Measurements from ENCODE around the gene TFB2M.

Gene TFB2M

GRCh38 chr1:246595146-246595545 lies 29.1 kb upstream of the TFB2M start:
- DNase-seq: no peak
- Histone ChIP-seq H3K27me3 (ENCODE audit: control insufficient read depth in 1 of 2, insufficient read depth in 1 of 2, low read length in 2 of 2) (no peaks in the 10 kb centered on the region), H2BK5ac (ENCODE audit: low read depth, low read length, poor library complexity, severe bottlenecking) (no peak overlapping the region), H3K23ac (ENCODE audit: low read length in 2 of 2) (no peak overlapping the region), H4K91ac (ENCODE audit: low read length) (no peak overlapping the region), H3K9me3 (ENCODE audit: control insufficient read depth, low read length) (no peaks in the 10 kb centered on the region), H2BK120ac (ENCODE audit: low read depth, low read length) (no peak overlapping the region), H2BK15ac (ENCODE audit: low read depth, poor library complexity, severe bottlenecking) (no peak overlapping the region), H3K4me3 (ENCODE audit: insufficient read depth in 1 of 2, low read depth in 1 of 2, low read length in 2 of 2) (no peak overlapping the region), H2AFZ (ENCODE audit: low read depth, low read length) (no peak overlapping the region), H3K27ac (ENCODE audit: low read length, poor library complexity, severe bottlenecking) (no peak overlapping the region), H3K18ac (ENCODE audit: low read depth in 1 of 2, low read length in 2 of 2) (no peak overlapping the region), H2AK5ac (ENCODE audit: low read length, severe bottlenecking) (no peak overlapping the region), H3K79me1 (replicated peaks; ENCODE audit: low read length, poor library complexity, severe bottlenecking) (peaks cover 26% of the 10 kb centered on the region), H4K8ac (ENCODE audit: low read length) (peak overlapping the region; percentile 22), H3K14ac (ENCODE audit: low read length in 2 of 2) (no peak overlapping the region), H3K4ac (ENCODE audit: low read depth in 1 of 2, low read length in 2 of 2) (no peak overlapping the region), H3K9ac (ENCODE audit: low read length) (peak overlapping the region; percentile 41), H2BK12ac (ENCODE audit: low read length in 2 of 2) (no peak overlapping the region), H3K4me1 (ENCODE audit: control insufficient read depth, insufficient read depth, low read depth, low read length) (peaks cover 2% of the 10 kb centered on the region), H3K4me2 (ENCODE audit: low read length, poor library complexity, severe bottlenecking) (no peak overlapping the region), H3K36me3 (ENCODE audit: control insufficient read depth in 1 of 2, insufficient read depth in 2 of 2, low read depth in 1 of 2, low read length in 2 of 2) (peaks cover 0 to 10% of the 10 kb centered on the region in 2 experiments)
- 98% methylated on average over 3 of the region's 3 CpGs for WGBS

- Histone ChIP-seq H3K4me3 (ENCODE audit: insufficient read depth in 1 of 2, low read depth in 1 of 2, low read length in 2 of 2) (peak overlapping the region in 1 of 2 experiments; percentile 42), H3K79me1 (replicated peaks; ENCODE audit: low read length, poor library complexity, severe bottlenecking) (peaks cover 21% of the 10 kb centered on the region), H2BK15ac (ENCODE audit: low read depth, poor library complexity, severe bottlenecking) (no peak overlapping the region), H3K27ac (ENCODE audit: low read length, poor library complexity, severe bottlenecking) (no peak overlapping the region), H4K8ac (ENCODE audit: low read length) (no peak overlapping the region), H3K18ac (ENCODE audit: low read depth in 1 of 2, low read length in 2 of 2) (no peak overlapping the region), H3K9ac (ENCODE audit: low read length) (peak overlapping the region; percentile 78), H2BK5ac (ENCODE audit: low read depth, low read length, poor library complexity, severe bottlenecking) (no peak overlapping the region), H2AK5ac (ENCODE audit: low read length, severe bottlenecking) (no peak overlapping the region), H3K4me1 (ENCODE audit: control insufficient read depth, insufficient read depth, low read depth, low read length) (peaks cover 2% of the 10 kb centered on the region), H2BK12ac (ENCODE audit: low read length in 2 of 2) (no peak overlapping the region), H3K4me2 (ENCODE audit: low read length, poor library complexity, severe bottlenecking) (no peak overlapping the region), H3K4ac (ENCODE audit: low read depth in 1 of 2, low read length in 2 of 2) (no peak overlapping the region), H2AFZ (ENCODE audit: low read depth, low read length) (no peak overlapping the region), H3K36me3 (ENCODE audit: control insufficient read depth in 1 of 2, insufficient read depth in 2 of 2, low read depth in 1 of 2, low read length in 2 of 2) (peaks cover 0 to 10% of the 10 kb centered on the region in 2 experiments), H3K23ac (ENCODE audit: low read length in 2 of 2) (no peak overlapping the region), H2BK120ac (ENCODE audit: low read depth, low read length) (no peak overlapping the region), H3K14ac (ENCODE audit: low read length in 2 of 2) (no peak overlapping the region), H3K9me3 (ENCODE audit: control insufficient read depth, low read length) (no peaks in the 10 kb centered on the region), H3K27me3 (ENCODE audit: control insufficient read depth in 1 of 2, insufficient read depth in 1 of 2, low read length in 2 of 2) (no peaks in the 10 kb centered on the region), H4K91ac (ENCODE audit: low read length) (no peak overlapping the region)
- no peak for DNase-seq
Measured at GRCh38 chr1:246592695-246593094, 26.6 kb upstream of the TFB2M start.

- no peak overlapping the region for H3K23ac ChIP-seq (ENCODE audit: low read length in 2 of 2)
Measured at GRCh38 chr1:246591958-246592357, 25.9 kb upstream of the TFB2M start.

GRCh38 chr1:246591504-246591903 lies 25.4 kb upstream of the TFB2M start:
- H3K9me3 ChIP-seq (ENCODE audit: control insufficient read depth, low read length): no peaks in the 10 kb centered on the region
- no peaks in the 10 kb centered on the region for H3K27me3 ChIP-seq (ENCODE audit: control insufficient read depth in 1 of 2, insufficient read depth in 1 of 2, low read length in 2 of 2)
- peaks cover 16% of the 10 kb centered on the region for H3K79me1 ChIP-seq (replicated peaks; ENCODE audit: low read length, poor library complexity, severe bottlenecking)
- H2BK120ac ChIP-seq (ENCODE audit: low read depth, low read length): no peak overlapping the region
- 98% methylated on average over 6 of the region's 6 CpGs for WGBS
- H3K9ac ChIP-seq (ENCODE audit: low read length): no peak overlapping the region
- no peak overlapping the region for H3K4me3 ChIP-seq (ENCODE audit: insufficient read depth in 1 of 2, low read depth in 1 of 2, low read length in 2 of 2)
- no peak overlapping the region for H2BK12ac ChIP-seq (ENCODE audit: low read length in 2 of 2)
- no peak for DNase-seq
- H3K36me3 ChIP-seq (ENCODE audit: control insufficient read depth in 1 of 2, insufficient read depth in 2 of 2, low read depth in 1 of 2, low read length in 2 of 2): peaks cover 0 to 8% of the 10 kb centered on the region in 2 experiments
- H2AK5ac ChIP-seq (ENCODE audit: low read length, severe bottlenecking): no peak overlapping the region
- no peak overlapping the region for H2BK5ac ChIP-seq (ENCODE audit: low read depth, low read length, poor library complexity, severe bottlenecking)
- no peak overlapping the region for H3K4ac ChIP-seq (ENCODE audit: low read depth in 1 of 2, low read length in 2 of 2)
- H2BK15ac ChIP-seq (ENCODE audit: low read depth, poor library complexity, severe bottlenecking): no peak overlapping the region
- no peak overlapping the region for H3K14ac ChIP-seq (ENCODE audit: low read length in 2 of 2)
- no peak overlapping the region for H3K4me2 ChIP-seq (ENCODE audit: low read length, poor library complexity, severe bottlenecking)
- no peak overlapping the region for H2AFZ ChIP-seq (ENCODE audit: low read depth, low read length)
- no peak overlapping the region for H3K23ac ChIP-seq (ENCODE audit: low read length in 2 of 2)
- H4K8ac ChIP-seq (ENCODE audit: low read length): no peak overlapping the region
- no peak overlapping the region for H3K18ac ChIP-seq (ENCODE audit: low read depth in 1 of 2, low read length in 2 of 2)
- peaks cover 2% of the 10 kb centered on the region for H3K4me1 ChIP-seq (ENCODE audit: control insufficient read depth, insufficient read depth, low read depth, low read length)
- no peak overlapping the region for H4K91ac ChIP-seq (ENCODE audit: low read length)
- H3K27ac ChIP-seq (ENCODE audit: low read length, poor library complexity, severe bottlenecking): no peak overlapping the region

More at GRCh38 chr1:246591958-246592357, 25.9 kb upstream of the TFB2M start:
- Histone ChIP-seq H3K4me2 (ENCODE audit: low read length, poor library complexity, severe bottlenecking) (no peak overlapping the region), H3K18ac (ENCODE audit: low read depth in 1 of 2, low read length in 2 of 2) (no peak overlapping the region), H2BK12ac (ENCODE audit: low read length in 2 of 2) (no peak overlapping the region), H2BK120ac (ENCODE audit: low read depth, low read length) (no peak overlapping the region), H4K8ac (ENCODE audit: low read length) (no peak overlapping the region), H4K91ac (ENCODE audit: low read length) (no peak overlapping the region), H3K27me3 (ENCODE audit: control insufficient read depth in 1 of 2, insufficient read depth in 1 of 2, low read length in 2 of 2) (no peaks in the 10 kb centered on the region), H3K9ac (ENCODE audit: low read length) (peak overlapping the region; percentile 78), H2BK5ac (ENCODE audit: low read depth, low read length, poor library complexity, severe bottlenecking) (no peak overlapping the region), H3K4me1 (ENCODE audit: control insufficient read depth, insufficient read depth, low read depth, low read length) (peaks cover 2% of the 10 kb centered on the region), H2AFZ (ENCODE audit: low read depth, low read length) (no peak overlapping the region), H3K4me3 (ENCODE audit: insufficient read depth in 1 of 2, low read depth in 1 of 2, low read length in 2 of 2) (no peak overlapping the region), H3K9me3 (ENCODE audit: control insufficient read depth, low read length) (no peaks in the 10 kb centered on the region), H3K4ac (ENCODE audit: low read depth in 1 of 2, low read length in 2 of 2) (no peak overlapping the region), H3K36me3 (ENCODE audit: control insufficient read depth in 1 of 2, insufficient read depth in 2 of 2, low read depth in 1 of 2, low read length in 2 of 2) (peaks cover 0 to 10% of the 10 kb centered on the region in 2 experiments), H3K27ac (ENCODE audit: low read length, poor library complexity, severe bottlenecking) (no peak overlapping the region), H2AK5ac (ENCODE audit: low read length, severe bottlenecking) (no peak overlapping the region), H3K79me1 (replicated peaks; ENCODE audit: low read length, poor library complexity, severe bottlenecking) (peaks cover 17% of the 10 kb centered on the region), H3K14ac (ENCODE audit: low read length in 2 of 2) (no peak overlapping the region), H2BK15ac (ENCODE audit: low read depth, poor library complexity, severe bottlenecking) (no peak overlapping the region)
- WGBS: 95% methylated on average over 13 of the region's 13 CpGs
- no peak for DNase-seq
